Measurements from ENCODE around the gene SIAH1. TPM values are rescaled to one million over a fixed set of nuclear protein-coding genes. Genes with fewer than 3 reads are reported as not detected.
"Not testable (repeated sequence)": the region's sequence is repeated elsewhere in the genome, so short reads cannot be mapped to it uniquely, and the experiment has no call there.

Gene SIAH1
- polyA plus RNA-seq, 3 donors = 7.4 to 30.0 (median 20.1) TPM

- WGBS, 3 donors = 82 to 91% (median 88%) methylated on average over 1 of the region's 1 CpG
- H3K27ac ChIP-seq (ENCODE audit: low read depth, low read length) = no peak overlapping the region
Measured at GRCh38 chr16:48317026-48317425, 68.2 kb downstream of the SIAH1 start.

DNA sequence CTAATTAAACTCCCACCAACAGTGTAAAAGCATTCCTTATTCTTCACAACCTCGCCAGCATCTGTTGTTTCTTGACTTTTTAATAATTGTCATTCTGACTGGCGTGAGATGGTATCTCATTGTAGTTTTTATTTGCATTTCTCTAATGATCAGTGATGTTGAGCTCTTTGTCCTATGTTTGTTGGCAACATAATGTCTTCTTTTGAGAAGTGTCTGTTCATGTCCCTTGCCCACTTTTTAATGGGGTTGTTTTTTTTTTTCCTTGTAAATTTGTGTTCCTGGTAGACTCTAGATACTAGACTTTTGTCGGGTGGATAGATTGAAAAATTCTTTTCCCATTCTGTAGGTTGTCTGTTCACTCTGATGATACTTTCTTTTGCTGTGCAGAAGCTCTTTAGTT, 71.3 kb downstream of the SIAH1 start:
- not testable (repeated sequence) for H3K27ac ChIP-seq (ENCODE audit: low read depth, low read length)
- WGBS, 3 donors = 98 to 100% (median 99%) methylated on average over 3 of the region's 3 CpGs

GRCh38 chr16:48310908-48311641, 74.1 kb downstream of the SIAH1 start:
- 98 to 99% (median 98%) methylated on average over 4 of the region's 4 CpGs for WGBS, 3 donors
- H3K27ac ChIP-seq (ENCODE audit: low read depth, low read length) = no peak overlapping the region

Other genes with a start within 250 kb of the SIAH1 start
- not detected for gene ABCC12, start 229.4 kb downstream of the SIAH1 start, polyA plus RNA-seq
- gene LONP2, start 141.1 kb downstream of the SIAH1 start, polyA plus RNA-seq = 10 to 100 TPM; 16.1 to 26.6 (median 18.1) TPM
- under 1 TPM in 2 of 3 donors, not detected in 1; 0.15 to 0.49 TPM for gene ABCC11, start 137.9 kb downstream of the SIAH1 start, polyA plus RNA-seq
- gene N4BP1, start 224.8 kb upstream of the SIAH1 start, polyA plus RNA-seq = 10 to 100 TPM in 1 of 3 donors, 1 to 10 TPM in 2; 5.3 to 12.2 (median 9.8) TPM

All from adipose tissue (tissue), 3 donors.